K562 (cell line): ENCODE results near the gene CERCAM. TPM values are rescaled to one million over a fixed set of nuclear protein-coding genes. Genes with fewer than 3 reads are reported as not detected.

ENCODE experiments used
- CBX8 ChIP-seq: fragments of 200-600 bp; sonication (generic); IDR thresholded peaks from 2 replicates; pipeline ENCODE4 v1.6.1; 2012; ENCODE audit warnings: borderline replicate concordance, mixed run types, low read depth, mild to moderate bottlenecking, moderate library complexity, mixed read lengths, low read length, control low read depth, inconsistent platforms; ENCODE audit not compliant: poor library complexity, severe bottlenecking; ENCODE audit errors: extremely low read depth
- CCAR2 ChIP-seq: fragments of 200-400 bp; formaldehyde crosslinking; IDR thresholded peaks from 2 replicates; pipeline ENCODE4 v1.6.1; 2017; ENCODE audit warnings: mild to moderate bottlenecking, low read depth, low read length
- CREB5 ChIP-seq: fragments of 250-450 bp; sonication (Bioruptor Pico); IDR thresholded peaks from 2 replicates; pipeline ENCODE4 v1.5.0; 2020; ENCODE audit warnings: mild to moderate bottlenecking
- ELF1 ChIP-seq: fragments of 200-800 bp; sonication (Bioruptor generic); IDR thresholded peaks from 2 replicates; pipeline ENCODE4 v1.6.1; 2016; ENCODE audit warnings: missing genetic modification characterization, missing compliant biosample characterization
- ESRRB ChIP-seq: fragments of 250-450 bp; sonication (Bioruptor Pico); IDR thresholded peaks from 2 replicates; pipeline ENCODE4 v1.5.0; 2020; ENCODE audit warnings: mild to moderate bottlenecking, moderate library complexity, borderline replicate concordance
- HCFC1 ChIP-seq: IDR thresholded peaks from 2 replicates; pipeline ENCODE4 v1.6.1; 2012; ENCODE audit warnings: low read depth, low read length, improper control_type of control experiment
- HDAC3 ChIP-seq: fragments of 450-650 bp; IDR thresholded peaks from 2 replicates; pipeline ENCODE4 v1.6.1; 2018; ENCODE audit warnings: borderline replicate concordance, mild to moderate bottlenecking, moderate library complexity; ENCODE audit not compliant: partially characterized antibody
- IRF1 ChIP-seq: sonication (generic); formaldehyde crosslinking; IDR thresholded peaks from 2 replicates; pipeline ENCODE4 v1.8.0; 2022; ENCODE audit warnings: missing genetic modification reagents, mild to moderate bottlenecking, borderline replicate concordance
- MAX ChIP-seq: sonication (generic); formaldehyde crosslinking; IDR thresholded peaks from 2 replicates; pipeline ENCODE4 v1.9.0; 2022; ENCODE audit warnings: mild to moderate bottlenecking, missing genetic modification reagents
- MITF ChIP-seq: IDR thresholded peaks from 2 replicates; pipeline ENCODE4 v1.6.1; 2014; ENCODE audit warnings: antibody characterized with exemption
- MTF1 ChIP-seq: fragments of 250-450 bp; sonication (Bioruptor Pico); IDR thresholded peaks from 2 replicates; pipeline ENCODE4 v1.9.0; 2021; ENCODE audit warnings: moderate library complexity, mild to moderate bottlenecking, inconsistent platforms, borderline replicate concordance
- MXI1 ChIP-seq: IDR thresholded peaks from 2 replicates; pipeline ENCODE4 v1.6.1; 2011; ENCODE audit warnings: low read depth, mild to moderate bottlenecking, improper control_type of control experiment, low read length
- NFATC3 ChIP-seq: fragments of 450-650 bp; IDR thresholded peaks from 2 replicates; pipeline ENCODE4 v1.6.1; 2017; ENCODE audit warnings: mild to moderate bottlenecking
- PHB ChIP-seq: fragments of 250-450 bp; sonication (Bioruptor Pico); IDR thresholded peaks from 2 replicates; pipeline ENCODE4 v1.5.0; 2021
- POLR2AphosphoS2 ChIP-seq: IDR thresholded peaks from 2 replicates; pipeline ENCODE4 v1.6.1; 2012; ENCODE audit warnings: low read length, improper control_type of control experiment
- RFX5 ChIP-seq: IDR thresholded peaks from 2 replicates; pipeline ENCODE4 v1.6.1; 2011; ENCODE audit warnings: low read depth, mild to moderate bottlenecking, improper control_type of control experiment, low read length
- SAFB2 ChIP-seq: fragments of 200-400 bp; formaldehyde crosslinking; IDR thresholded peaks from 2 replicates; pipeline ENCODE4 v1.6.1; 2018; ENCODE audit warnings: borderline replicate concordance, low read length, low read depth, moderate library complexity; ENCODE audit not compliant: severe bottlenecking
- SIRT6 ChIP-seq: IDR thresholded peaks from one replicate; pipeline ENCODE4 v1.6.1; 2012; ENCODE audit warnings: low read depth, mild to moderate bottlenecking, control low read depth, inconsistent platforms, low read length, moderate library complexity
- TAL1 ChIP-seq: fragments of 450-650 bp; IDR thresholded peaks from 2 replicates; pipeline ENCODE4 v1.6.1; 2016; ENCODE audit warnings: mild to moderate bottlenecking
- TCF15 ChIP-seq: fragments of 250-450 bp; sonication (Bioruptor Pico); IDR thresholded peaks from 2 replicates; pipeline ENCODE4 v1.8.0; 2022; ENCODE audit warnings: moderate library complexity, mild to moderate bottlenecking, inconsistent platforms
- ZNF165 ChIP-seq: fragments of 250-450 bp; sonication (Bioruptor Pico); IDR thresholded peaks from 2 replicates; pipeline ENCODE4 v1.4.0; 2020; ENCODE audit warnings: borderline replicate concordance
- ZNF232 ChIP-seq: sonication (generic); formaldehyde crosslinking; IDR thresholded peaks from 2 replicates; pipeline ENCODE4 v1.8.0; 2022; ENCODE audit warnings: mild to moderate bottlenecking, missing genetic modification reagents
- ZNF239 ChIP-seq: fragments of 250-450 bp; sonication (Bioruptor Pico); IDR thresholded peaks from 2 replicates; pipeline ENCODE4 v1.4.0; 2020; ENCODE audit warnings: mild to moderate bottlenecking
- ZNF347 ChIP-seq: fragments of 450-650 bp; formaldehyde crosslinking; IDR thresholded peaks from 2 replicates; pipeline ENCODE4 v1.4.0; 2020; ENCODE audit warnings: low read depth, mild to moderate bottlenecking, moderate library complexity
- ZNF561 ChIP-seq: fragments of 450-650 bp; formaldehyde crosslinking; conservative IDR thresholded peaks from 2 replicates; pipeline ENCODE4 v1.4.0; 2020; ENCODE audit warnings: mild to moderate bottlenecking, moderate library complexity
- ZNF696 ChIP-seq: fragments of 250-450 bp; sonication (Bioruptor Pico); conservative IDR thresholded peaks from 2 replicates; pipeline ENCODE4 v1.4.0; 2020; ENCODE audit warnings: mild to moderate bottlenecking, moderate library complexity
- polyA plus RNA-seq, 8 experiments: library from polyadenylated mRNA; depleted of rRNA in 4 of 8; stranded (reverse) in 5 of 8; unstranded in 3 of 8; fragments of >200 nt; fragmentation: Nextera tagmentation in 2 of 8; fragmentation: Illumina TruSeq in 1 of 8; extraction: Ambion mirVana in 2 of 8; extraction: Trizol in 1 of 8; gene quantifications; 2 replicates each; pipeline versions ENCODE4 v1.2.1 to v1.2.3, GENCODE V29; 2011 to 2014; ENCODE audit warnings: inconsistent platforms in 1 of 8, missing spikeins in 1 of 8
- total RNA-seq, 7 experiments: library from RNA; depleted of rRNA in 6 of 7; stranded (reverse); fragments of >200 nt in 6 of 7; fragmentation: Illumina TruSeq in 2 of 7; extraction: Trizol in 2 of 7; gene quantifications; 2 replicates each; pipeline versions ENCODE4 v1.2.1 to v1.2.3, GENCODE V29; 2011 to 2021; ENCODE audit warnings: low replicate concordance in 1 of 7

CERCAM gene
- total and polyA plus RNA-seq, 9 of the 15 experiments (the other 6 are each of a cell fraction or from before 2014, with no cell fraction given): 0.75 to 24.0 (median 18.0) TPM

GRCh38 chr9:128455849-128456612 lies 35.4 kb downstream of the CERCAM start, which contains the start of gene ODF2 (continued):
- no peak for TF ChIP-seq ESRRB (CRISPR knock-in tag)
- TF ChIP-seq POLR2AphosphoS2: no peak
- no peak for TF ChIP-seq CBX8
- TF ChIP-seq ZNF239 (CRISPR knock-in tag): no peak
- TF ChIP-seq HDAC3: no peak
- no peak for TF ChIP-seq ZNF561 (CRISPR knock-in tag)
- TF ChIP-seq NFATC3: no peak
- TF ChIP-seq SAFB2: no peak
- TF ChIP-seq ZNF347 (CRISPR knock-in tag): no peak
- TF ChIP-seq MXI1: peak; percentile 94
- TF ChIP-seq MITF: no peak; the same call in 1 of the 2 replicates
- TF ChIP-seq ZNF696 (CRISPR knock-in tag): no peak
- no peak for TF ChIP-seq HCFC1
- TF ChIP-seq CREB5 (CRISPR knock-in tag): no peak
- TF ChIP-seq SIRT6: no peak
- no peak for TF ChIP-seq RFX5
- TF ChIP-seq ELF1 (tag): peak; percentile 94
- TF ChIP-seq MAX (CRISPR knock-in tag): peak; percentile 81
- no peak for TF ChIP-seq ZNF232 (CRISPR knock-in tag)
- no peak for TF ChIP-seq TCF15 (CRISPR knock-in tag)
- TF ChIP-seq TAL1: no peak
- no peak for TF ChIP-seq ZNF165 (CRISPR knock-in tag)
- TF ChIP-seq CCAR2: no peak
- TF ChIP-seq IRF1 (CRISPR knock-in tag): no peak
- no peak for TF ChIP-seq PHB (CRISPR knock-in tag)
- TF ChIP-seq MTF1 (CRISPR knock-in tag): no peak
